Dedifferentiated amniotic fluid mesenchymal stem cell (primary cell): ENCODE measurements around the gene NOSIP.

Source experiments
- DNase-seq: peaks from one replicate; pipeline ENCODE4 v3.0.0-alpha.2; 2016; ENCODE audit errors: extremely low spot score

NOSIP gene

GRCh38 chr19:49507803-49508494 is 72.4 kb downstream of the NOSIP start:
- no peak for DNase-seq

- DNase-seq = no peak
These were observed 73.7 kb downstream of the NOSIP start for GRCh38 chr19:49506575-49507105.
